ENCODE measurements around the gene ARID3A. TPM values are rescaled to one million over a fixed set of nuclear protein-coding genes. Genes with fewer than 3 reads are reported as not detected.

ARID3A gene
- total RNA-seq, 1 experiment from 2014 or later = 10.2 TPM

DNA sequence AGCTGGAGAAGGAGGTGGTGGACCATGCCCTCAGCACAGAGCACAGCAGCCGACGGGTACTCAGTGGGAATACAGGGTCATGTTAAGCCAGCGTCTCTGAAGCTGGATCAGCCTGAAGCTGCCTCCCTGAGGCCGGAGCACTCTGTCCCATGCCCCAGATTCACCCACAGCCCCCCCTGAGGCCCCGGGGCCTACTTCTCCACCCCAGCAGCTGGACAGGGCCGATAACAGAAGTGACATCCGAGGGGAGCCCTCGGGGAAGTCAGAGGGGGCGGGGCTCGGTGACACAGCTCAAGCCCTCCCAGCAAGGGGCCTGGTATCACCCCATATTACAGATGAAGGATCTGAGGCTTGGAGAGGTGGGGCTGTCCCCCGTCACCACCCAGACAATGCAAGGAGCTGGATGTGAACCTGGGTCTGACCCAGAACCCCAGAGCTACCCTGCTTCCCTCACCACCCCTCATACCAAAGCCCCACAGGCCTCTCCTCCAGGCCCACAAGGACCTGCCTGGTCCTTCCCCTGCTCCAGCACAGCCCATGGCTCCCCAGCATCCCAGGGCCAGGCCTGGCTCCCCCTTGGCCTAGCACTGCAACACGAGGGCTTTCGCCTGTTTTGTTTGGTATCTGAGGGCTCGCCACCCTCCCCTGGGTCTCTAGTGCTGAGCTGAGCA, 18.5 kb upstream of the ARID3A start:
- Mint-ChIP-seq H3K9me3 (ENCODE audit: unreplicated experiment) (no peaks in the 10 kb centered on the region), H3K27ac (ENCODE audit: low read depth, unreplicated experiment) (no peak overlapping the region), H3K4me3 (ENCODE audit: unreplicated experiment) (no peak overlapping the region), H3K36me3 (ENCODE audit: insufficient read depth, unreplicated experiment) (peaks cover 26% of the 10 kb centered on the region), H3K4me1 (ENCODE audit: insufficient read depth, unreplicated experiment) (peaks cover 9% of the 10 kb centered on the region), H3K27me3 (ENCODE audit: insufficient read depth, unreplicated experiment) (no peaks in the 10 kb centered on the region)
- ChIA-PET POLR2A (interaction anchor here (3.3 kb wide), 1 partner anchor 14 kb away, joined by 14 read pairs; the partner anchor contains the start of genes MED16 and RNU6-9), CTCF (interaction anchor here (0.8 kb wide), 1 partner anchor 12 kb away, joined by 3 read pairs; no protein-coding TSS in a partner anchor)
- intact Hi-C loops (cut with micrococcal nuclease) = no loop called here
- DNase-seq (ENCODE audit: unreplicated experiment) = no peak
- TF ChIP-seq, protein P1, sequence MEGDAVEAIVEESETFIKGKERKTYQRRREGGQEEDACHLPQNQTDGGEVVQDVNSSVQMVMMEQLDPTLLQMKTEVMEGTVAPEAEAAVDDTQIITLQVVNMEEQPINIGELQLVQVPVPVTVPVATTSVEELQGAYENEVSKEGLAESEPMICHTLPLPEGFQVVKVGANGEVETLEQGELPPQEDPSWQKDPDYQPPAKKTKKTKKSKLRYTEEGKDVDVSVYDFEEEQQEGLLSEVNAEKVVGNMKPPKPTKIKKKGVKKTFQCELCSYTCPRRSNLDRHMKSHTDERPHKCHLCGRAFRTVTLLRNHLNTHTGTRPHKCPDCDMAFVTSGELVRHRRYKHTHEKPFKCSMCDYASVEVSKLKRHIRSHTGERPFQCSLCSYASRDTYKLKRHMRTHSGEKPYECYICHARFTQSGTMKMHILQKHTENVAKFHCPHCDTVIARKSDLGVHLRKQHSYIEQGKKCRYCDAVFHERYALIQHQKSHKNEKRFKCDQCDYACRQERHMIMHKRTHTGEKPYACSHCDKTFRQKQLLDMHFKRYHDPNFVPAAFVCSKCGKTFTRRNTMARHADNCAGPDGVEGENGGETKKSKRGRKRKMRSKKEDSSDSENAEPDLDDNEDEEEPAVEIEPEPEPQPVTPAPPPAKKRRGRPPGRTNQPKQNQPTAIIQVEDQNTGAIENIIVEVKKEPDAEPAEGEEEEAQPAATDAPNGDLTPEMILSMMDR (IDR thresholded peaks at IDR 0.05; ENCODE audit: unreplicated experiment) = no peak
- BruUV-seq (replicated peaks) = no TSS peak

DNA sequence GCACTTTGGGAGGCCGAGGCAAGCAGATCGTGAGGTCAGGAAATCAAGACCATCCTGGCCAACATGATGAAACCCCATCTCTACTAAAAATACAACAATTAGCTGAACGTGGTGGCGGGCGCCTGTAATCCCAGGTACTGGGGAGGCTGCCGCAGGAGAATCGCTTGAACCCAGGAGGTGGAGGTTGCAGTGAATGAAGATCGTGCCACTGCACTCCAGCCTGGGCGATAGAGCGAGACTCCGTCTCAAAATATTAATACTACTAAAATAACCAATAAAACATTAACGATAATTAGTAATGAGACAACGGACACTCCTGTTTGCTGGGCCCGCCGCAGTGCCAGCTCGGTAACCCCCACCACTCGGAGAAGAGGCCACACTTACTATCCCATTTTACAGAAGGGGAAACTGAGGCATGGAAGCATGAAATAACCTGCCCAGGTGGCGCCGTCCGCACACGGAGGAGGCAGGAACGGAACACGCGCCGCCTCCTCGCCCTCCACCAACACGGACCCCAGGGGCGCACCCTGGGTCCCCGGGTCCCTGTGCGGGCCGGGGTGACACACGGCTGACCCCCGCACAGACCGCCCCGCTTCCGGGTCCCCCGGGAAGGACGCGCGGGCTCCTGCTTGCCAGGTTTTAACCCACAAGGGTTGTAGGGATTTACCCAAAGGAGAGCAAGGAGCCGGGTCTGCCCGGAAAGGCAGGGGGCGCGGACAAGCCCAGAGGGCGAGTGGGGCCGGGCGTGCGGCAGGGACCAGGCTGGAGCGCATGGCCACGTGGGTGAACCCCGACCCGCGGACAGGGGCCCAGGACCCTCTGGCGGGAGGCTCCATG, 14.4 kb upstream of the ARID3A start:
- CTCF ChIA-PET = no interaction called here

DNA sequence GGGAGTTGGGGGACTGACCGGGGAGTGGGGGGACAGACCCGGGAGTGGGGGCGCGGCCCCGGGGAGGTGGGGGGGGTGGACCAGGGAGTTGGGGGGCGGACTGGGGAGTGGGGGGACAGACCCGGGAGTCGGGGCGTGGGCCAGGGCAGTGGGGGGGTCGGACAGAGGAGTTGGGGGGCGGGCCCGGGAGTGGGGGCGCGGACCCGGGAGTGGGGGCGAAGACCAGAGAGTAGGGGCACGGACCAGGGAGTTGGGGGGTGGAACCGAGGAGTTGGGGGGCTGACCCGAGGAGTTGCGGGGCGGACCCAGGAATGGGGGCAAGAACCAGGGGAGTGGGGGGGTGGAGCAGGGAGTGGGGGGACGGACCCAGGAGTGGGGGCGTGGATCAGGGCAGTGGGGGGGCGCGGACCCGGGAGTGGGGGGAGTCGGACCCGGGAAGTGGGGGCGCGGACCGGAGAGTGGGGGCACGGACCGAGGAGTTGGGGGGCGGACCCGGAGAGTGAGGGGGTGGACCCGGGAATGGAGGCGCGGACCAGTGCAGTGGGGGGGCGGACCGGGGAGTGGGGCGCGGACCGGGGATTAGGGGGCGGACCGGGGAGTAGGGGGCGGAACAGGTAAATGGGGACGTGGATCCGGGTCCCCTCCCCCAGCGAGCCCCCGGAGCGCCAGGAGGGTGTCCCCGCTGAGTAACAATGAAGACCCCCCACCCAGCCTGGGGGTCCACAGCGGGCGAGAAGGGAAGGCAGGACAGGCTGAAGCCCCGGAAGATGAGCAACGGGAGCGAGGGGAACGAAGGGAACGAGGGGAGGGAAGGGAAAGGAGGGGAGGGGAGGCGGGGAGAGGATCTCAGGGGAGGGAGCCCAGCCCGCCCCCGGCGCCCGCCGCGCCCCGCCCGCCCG, 13.4 kb upstream of the ARID3A start:
- intact Hi-C loops (cut with micrococcal nuclease) = loop anchor here (5.0 kb wide), 1 partner anchor 40 kb away; no protein-coding TSS in a partner anchor
- POLR2A ChIA-PET = interaction anchor here (0.6 to 1.2 kb wide), 3 partner anchors 19 to 76 kb away, joined by 3 read pairs; partner anchors contain the start of genes MED16 and RNU6-9
- H3K27ac Mint-ChIP-seq (ENCODE audit: low read depth, unreplicated experiment) = peak overlapping the region; percentile 85
- peak overlapping the region; percentile 71 for H3K4me3 Mint-ChIP-seq (ENCODE audit: unreplicated experiment)
- CTCF ChIA-PET = no interaction called here
- peaks cover 9% of the 10 kb centered on the region for H3K4me1 Mint-ChIP-seq (ENCODE audit: insufficient read depth, unreplicated experiment)
- H3K9me3 Mint-ChIP-seq (ENCODE audit: unreplicated experiment) = no peaks in the 10 kb centered on the region
- TF ChIP-seq, protein P1 (IDR thresholded peaks at IDR 0.05; ENCODE audit: unreplicated experiment) = no peak
- H3K36me3 Mint-ChIP-seq (ENCODE audit: insufficient read depth, unreplicated experiment) = peaks cover 15% of the 10 kb centered on the region
- BruUV-seq (replicated peaks) = no TSS peak
- peak; percentile 45 for DNase-seq (ENCODE audit: unreplicated experiment)
- H3K27me3 Mint-ChIP-seq (ENCODE audit: insufficient read depth, unreplicated experiment) = no peaks in the 10 kb centered on the region

More for the DNA sequence above, 14.4 kb upstream of the ARID3A start:
- no peaks in the 10 kb centered on the region for H3K27me3 Mint-ChIP-seq (ENCODE audit: insufficient read depth, unreplicated experiment)
- intact Hi-C loops (cut with micrococcal nuclease) = loop anchor here (5.0 kb wide), 1 partner anchor 39 kb away; no protein-coding TSS in a partner anchor
- no peaks in the 10 kb centered on the region for H3K9me3 Mint-ChIP-seq (ENCODE audit: unreplicated experiment)
- peaks cover 9% of the 10 kb centered on the region for H3K4me1 Mint-ChIP-seq (ENCODE audit: insufficient read depth, unreplicated experiment)
- POLR2A ChIA-PET = interaction anchor here (0.6 to 0.7 kb wide), 2 partner anchors 34 to 115 kb away, joined by 3 read pairs; partner anchors contain the start of gene CNN2
- no TSS peak for BruUV-seq (replicated peaks)
- peaks cover 15% of the 10 kb centered on the region for H3K36me3 Mint-ChIP-seq (ENCODE audit: insufficient read depth, unreplicated experiment)
- peak overlapping the region; percentile 71 for H3K4me3 Mint-ChIP-seq (ENCODE audit: unreplicated experiment)
- no peak for DNase-seq (ENCODE audit: unreplicated experiment)
- no peak overlapping the region for H3K27ac Mint-ChIP-seq (ENCODE audit: low read depth, unreplicated experiment)
- TF ChIP-seq, protein P1 (IDR thresholded peaks at IDR 0.05; ENCODE audit: unreplicated experiment) = no peak
